ENCODE measurements around the gene OR52R1. TPM values are rescaled to one million over a fixed set of nuclear protein-coding genes. Genes with fewer than 3 reads are reported as not detected.

The OR52R1 gene
- total and polyA plus RNA-seq, 2 of the 13 experiments (the other 11 are each of a cell fraction or from before 2014, with no cell fraction given), result not detected

DNA sequence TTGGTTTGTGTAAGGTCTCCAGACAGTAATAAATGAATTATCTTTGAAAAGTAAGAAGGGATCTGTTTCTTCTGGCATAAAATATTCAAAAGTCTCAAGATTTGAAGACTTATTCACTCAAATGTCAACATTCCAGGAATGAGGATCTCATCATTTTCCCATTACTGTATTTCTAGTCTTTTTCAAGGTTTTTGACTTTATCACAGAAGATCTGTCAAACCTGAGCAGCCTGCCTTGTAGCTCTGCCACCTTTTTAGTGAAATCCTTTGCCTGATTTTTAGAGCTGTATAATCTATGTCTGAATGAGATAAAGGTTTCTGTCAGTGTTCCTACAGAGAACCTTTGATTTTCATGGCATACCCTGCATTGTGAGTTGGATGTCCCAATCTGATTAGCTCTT, 21.0 kb upstream of the OR52R1 start:
- DNase-seq (ENCODE audit: low spot score) (no peak), ATAC-seq (no peak), FAIRE-seq (no peak)
- BruUV-seq (replicated peaks), result no TSS peak
- Histone ChIP-seq H3K27ac (ENCODE audit: extremely low read length, insufficient read depth, low read length) (no peak overlapping the region), H3K36me3 (replicated peaks in 1 of 2; ENCODE audit: control insufficient read depth in 1 of 2, insufficient read depth in 2 of 2, low read length in 2 of 2) (no peaks in the 10 kb centered on the region), H3K4me3 (replicated peaks in 1 of 3; ENCODE audit: insufficient read depth in 1 of 3, low read depth in 2 of 3, low read length in 3 of 3) (no peak overlapping the region), H2AFZ (ENCODE audit: low read length) (no peak overlapping the region), H3K79me2 (ENCODE audit: insufficient read depth, low read length) (no peaks in the 10 kb centered on the region), H3K27me3 (ENCODE audit: control insufficient read depth in 1 of 2, insufficient read depth in 2 of 2, low read length in 2 of 2) (no peaks in the 10 kb centered on the region; a peak in 1 of 5 replicates), H3K4me1 (ENCODE audit: insufficient read depth, low read length) (no peaks in the 10 kb centered on the region), H3K4me2 (ENCODE audit: low read depth, low read length) (no peak overlapping the region), H3K9me3 (ENCODE audit: low read length) (no peaks in the 10 kb centered on the region), H4K20me1 (ENCODE audit: insufficient read depth, low read length) (no peaks in the 10 kb centered on the region), H3K9ac (ENCODE audit: insufficient read depth, low read depth, low read length) (no peak overlapping the region)
- POLR2A ChIA-PET, result no interaction called here
- CTCF ChIA-PET (ENCODE audit: low intra/inter-chr PET ratio, low total read pairs), result no interaction called here
- in situ Hi-C loops (cut with HindIII; ENCODE audit: extremely low pct_ligation_motif_present, low pct_unique_long_range_greater_than_20kb) (loop anchor here (25.0 kb wide), 1 partner anchor 88 kb away; no protein-coding TSS in a partner anchor), intact Hi-C loops (cut with micrococcal nuclease; ENCODE audit: unreplicated experiment) (no loop called here)
- TF ChIP-seq, protein P1, sequence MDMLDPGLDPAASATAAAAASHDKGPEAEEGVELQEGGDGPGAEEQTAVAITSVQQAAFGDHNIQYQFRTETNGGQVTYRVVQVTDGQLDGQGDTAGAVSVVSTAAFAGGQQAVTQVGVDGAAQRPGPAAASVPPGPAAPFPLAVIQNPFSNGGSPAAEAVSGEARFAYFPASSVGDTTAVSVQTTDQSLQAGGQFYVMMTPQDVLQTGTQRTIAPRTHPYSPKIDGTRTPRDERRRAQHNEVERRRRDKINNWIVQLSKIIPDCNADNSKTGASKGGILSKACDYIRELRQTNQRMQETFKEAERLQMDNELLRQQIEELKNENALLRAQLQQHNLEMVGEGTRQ (IDR thresholded peaks at IDR 0.05; ENCODE audit: low read depth, low read length), result no peak
- TF ChIP-seq, protein P1 (CRISPR knock-in tag; IDR thresholded peaks at IDR 0.05; ENCODE audit: borderline replicate concordance), result no peak
- no peak for TF ChIP-seq AHR (CRISPR knock-in tag; IDR thresholded peaks at IDR 0.05)
- TF ChIP-seq, protein P2, sequence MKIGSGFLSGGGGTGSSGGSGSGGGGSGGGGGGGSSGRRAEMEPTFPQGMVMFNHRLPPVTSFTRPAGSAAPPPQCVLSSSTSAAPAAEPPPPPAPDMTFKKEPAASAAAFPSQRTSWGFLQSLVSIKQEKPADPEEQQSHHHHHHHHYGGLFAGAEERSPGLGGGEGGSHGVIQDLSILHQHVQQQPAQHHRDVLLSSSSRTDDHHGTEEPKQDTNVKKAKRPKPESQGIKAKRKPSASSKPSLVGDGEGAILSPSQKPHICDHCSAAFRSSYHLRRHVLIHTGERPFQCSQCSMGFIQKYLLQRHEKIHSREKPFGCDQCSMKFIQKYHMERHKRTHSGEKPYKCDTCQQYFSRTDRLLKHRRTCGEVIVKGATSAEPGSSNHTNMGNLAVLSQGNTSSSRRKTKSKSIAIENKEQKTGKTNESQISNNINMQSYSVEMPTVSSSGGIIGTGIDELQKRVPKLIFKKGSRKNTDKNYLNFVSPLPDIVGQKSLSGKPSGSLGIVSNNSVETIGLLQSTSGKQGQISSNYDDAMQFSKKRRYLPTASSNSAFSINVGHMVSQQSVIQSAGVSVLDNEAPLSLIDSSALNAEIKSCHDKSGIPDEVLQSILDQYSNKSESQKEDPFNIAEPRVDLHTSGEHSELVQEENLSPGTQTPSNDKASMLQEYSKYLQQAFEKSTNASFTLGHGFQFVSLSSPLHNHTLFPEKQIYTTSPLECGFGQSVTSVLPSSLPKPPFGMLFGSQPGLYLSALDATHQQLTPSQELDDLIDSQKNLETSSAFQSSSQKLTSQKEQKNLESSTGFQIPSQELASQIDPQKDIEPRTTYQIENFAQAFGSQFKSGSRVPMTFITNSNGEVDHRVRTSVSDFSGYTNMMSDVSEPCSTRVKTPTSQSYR (CRISPR knock-in tag; IDR thresholded peaks at IDR 0.05; ENCODE audit: borderline replicate concordance), result no peak
- TF ChIP-seq HDAC6 (IDR thresholded peaks at IDR 0.05; ENCODE audit: low read depth, low read length), result no peak
- TF ChIP-seq MAF1 (CRISPR knock-in tag; IDR thresholded peaks at IDR 0.05; ENCODE audit: borderline replicate concordance), result no peak
- TF ChIP-seq, protein P3, sequence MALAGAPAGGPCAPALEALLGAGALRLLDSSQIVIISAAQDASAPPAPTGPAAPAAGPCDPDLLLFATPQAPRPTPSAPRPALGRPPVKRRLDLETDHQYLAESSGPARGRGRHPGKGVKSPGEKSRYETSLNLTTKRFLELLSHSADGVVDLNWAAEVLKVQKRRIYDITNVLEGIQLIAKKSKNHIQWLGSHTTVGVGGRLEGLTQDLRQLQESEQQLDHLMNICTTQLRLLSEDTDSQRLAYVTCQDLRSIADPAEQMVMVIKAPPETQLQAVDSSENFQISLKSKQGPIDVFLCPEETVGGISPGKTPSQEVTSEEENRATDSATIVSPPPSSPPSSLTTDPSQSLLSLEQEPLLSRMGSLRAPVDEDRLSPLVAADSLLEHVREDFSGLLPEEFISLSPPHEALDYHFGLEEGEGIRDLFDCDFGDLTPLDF (CRISPR knock-in tag; IDR thresholded peaks at IDR 0.05), result no peak
- TF ChIP-seq, protein P4, sequence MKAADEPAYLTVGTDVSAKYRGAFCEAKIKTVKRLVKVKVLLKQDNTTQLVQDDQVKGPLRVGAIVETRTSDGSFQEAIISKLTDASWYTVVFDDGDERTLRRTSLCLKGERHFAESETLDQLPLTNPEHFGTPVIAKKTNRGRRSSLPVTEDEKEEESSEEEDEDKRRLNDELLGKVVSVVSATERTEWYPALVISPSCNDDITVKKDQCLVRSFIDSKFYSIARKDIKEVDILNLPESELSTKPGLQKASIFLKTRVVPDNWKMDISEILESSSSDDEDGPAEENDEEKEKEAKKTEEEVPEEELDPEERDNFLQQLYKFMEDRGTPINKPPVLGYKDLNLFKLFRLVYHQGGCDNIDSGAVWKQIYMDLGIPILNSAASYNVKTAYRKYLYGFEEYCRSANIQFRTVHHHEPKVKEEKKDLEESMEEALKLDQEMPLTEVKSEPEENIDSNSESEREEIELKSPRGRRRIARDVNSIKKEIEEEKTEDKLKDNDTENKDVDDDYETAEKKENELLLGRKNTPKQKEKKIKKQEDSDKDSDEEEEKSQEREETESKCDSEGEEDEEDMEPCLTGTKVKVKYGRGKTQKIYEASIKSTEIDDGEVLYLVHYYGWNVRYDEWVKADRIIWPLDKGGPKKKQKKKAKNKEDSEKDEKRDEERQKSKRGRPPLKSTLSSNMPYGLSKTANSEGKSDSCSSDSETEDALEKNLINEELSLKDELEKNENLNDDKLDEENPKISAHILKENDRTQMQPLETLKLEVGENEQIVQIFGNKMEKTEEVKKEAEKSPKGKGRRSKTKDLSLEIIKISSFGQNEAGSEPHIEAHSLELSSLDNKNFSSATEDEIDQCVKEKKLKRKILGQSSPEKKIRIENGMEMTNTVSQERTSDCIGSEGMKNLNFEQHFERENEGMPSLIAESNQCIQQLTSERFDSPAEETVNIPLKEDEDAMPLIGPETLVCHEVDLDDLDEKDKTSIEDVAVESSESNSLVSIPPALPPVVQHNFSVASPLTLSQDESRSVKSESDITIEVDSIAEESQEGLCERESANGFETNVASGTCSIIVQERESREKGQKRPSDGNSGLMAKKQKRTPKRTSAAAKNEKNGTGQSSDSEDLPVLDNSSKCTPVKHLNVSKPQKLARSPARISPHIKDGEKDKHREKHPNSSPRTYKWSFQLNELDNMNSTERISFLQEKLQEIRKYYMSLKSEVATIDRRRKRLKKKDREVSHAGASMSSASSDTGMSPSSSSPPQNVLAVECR (CRISPR knock-in tag; IDR thresholded peaks at IDR 0.05; ENCODE audit: borderline replicate concordance), result no peak
- no peak for TF ChIP-seq ZNF230 (CRISPR knock-in tag; IDR thresholded peaks at IDR 0.05)
